ENCODE measurements around the gene CLNK. TPM values are rescaled to one million over a fixed set of nuclear protein-coding genes. Genes with fewer than 3 reads are reported as not detected.

The CLNK gene
- total and polyA plus RNA-seq, 5 donors from 2014 or later, result 0.67 to 4.5 (median 2.5) TPM

GRCh38 chr4:10664408-10664807 is 20.2 kb downstream of the CLNK start:
- no peak for ATAC-seq (ENCODE audit: low read depth in 2 of 2)
- Mint-ChIP-seq H3K4me1 (peaks cover 0 to 8% (median 0%) of the 10 kb centered on the region in 4 donors), H3K27me3 (no peaks in the 10 kb centered on the region), H3K27ac (peak overlapping the region in 1 of 3 donors; percentile 6), H3K36me3 (no peaks in the 10 kb centered on the region), H3K9me3 (no peaks in the 10 kb centered on the region), H3K4me3 (no peak overlapping the region)
- H3K4me1 ChIP-seq (ENCODE audit: control insufficient read depth, insufficient read depth, low read length, poor library complexity, severe bottlenecking), result no peaks in the 10 kb centered on the region
- H3K9me3 ChIP-seq (ENCODE audit: control insufficient read depth in 2 of 2, low read length in 2 of 2), result no peaks in the 10 kb centered on the region
- H3K36me3 ChIP-seq (ENCODE audit: control insufficient read depth, insufficient read depth, low read length), result no peaks in the 10 kb centered on the region
- DNase-seq, result no peak
- no peak overlapping the region for H3K27ac ChIP-seq (ENCODE audit: insufficient read depth, low read length, poor library complexity, severe bottlenecking)
- no peaks in the 10 kb centered on the region for H3K27me3 ChIP-seq (ENCODE audit: control insufficient read depth, insufficient read depth, low read length)
- H3K4me3 ChIP-seq (ENCODE audit: low read depth, low read length), result no peak overlapping the region

GRCh38 chr4:10662937-10663336 is 21.6 kb downstream of the CLNK start:
- DNase-seq, result no peak
- Mint-ChIP-seq H3K27me3 (no peaks in the 10 kb centered on the region), H3K36me3 (no peaks in the 10 kb centered on the region), H3K9me3 (no peaks in the 10 kb centered on the region), H3K27ac (no peak overlapping the region), H3K4me1 (peaks cover 0 to 14% (median 5%) of the 10 kb centered on the region in 4 donors), H3K4me3 (no peak overlapping the region)
- Histone ChIP-seq H3K9me3 (ENCODE audit: control insufficient read depth in 2 of 2, low read length in 2 of 2) (no peaks in the 10 kb centered on the region), H3K27ac (ENCODE audit: insufficient read depth, low read length, poor library complexity, severe bottlenecking) (no peak overlapping the region), H3K4me3 (ENCODE audit: low read depth, low read length) (no peak overlapping the region), H3K27me3 (ENCODE audit: control insufficient read depth, insufficient read depth, low read length) (no peaks in the 10 kb centered on the region), H3K36me3 (ENCODE audit: control insufficient read depth, insufficient read depth, low read length) (no peaks in the 10 kb centered on the region), H3K4me1 (ENCODE audit: control insufficient read depth, insufficient read depth, low read length, poor library complexity, severe bottlenecking) (peaks cover 3% of the 10 kb centered on the region)
- ATAC-seq (ENCODE audit: low read depth in 2 of 2), result no peak

GRCh38 chr4:10661047-10661446 is 23.5 kb downstream of the CLNK start:
- H3K36me3 Mint-ChIP-seq, result no peaks in the 10 kb centered on the region
- H3K4me1 Mint-ChIP-seq, result peaks cover 14 to 32% (median 18%) of the 10 kb centered on the region in 4 donors
- peaks cover 12% of the 10 kb centered on the region for H3K4me1 ChIP-seq (ENCODE audit: control insufficient read depth, insufficient read depth, low read length, poor library complexity, severe bottlenecking)
- H3K4me3 Mint-ChIP-seq, result no peak overlapping the region
- H3K27me3 ChIP-seq (ENCODE audit: control insufficient read depth, insufficient read depth, low read length), result no peaks in the 10 kb centered on the region
- no peaks in the 10 kb centered on the region for H3K9me3 ChIP-seq (ENCODE audit: control insufficient read depth in 2 of 2, low read length in 2 of 2)
- H3K9me3 Mint-ChIP-seq, result no peaks in the 10 kb centered on the region
- no peaks in the 10 kb centered on the region for H3K36me3 ChIP-seq (ENCODE audit: control insufficient read depth, insufficient read depth, low read length)
- H3K27ac Mint-ChIP-seq, result peak overlapping the region in 1 of 3 donors; percentile 48
- H3K4me3 ChIP-seq (ENCODE audit: low read depth, low read length), result no peak overlapping the region
- H3K27ac ChIP-seq (ENCODE audit: insufficient read depth, low read length, poor library complexity, severe bottlenecking), result no peak overlapping the region
- no peak for DNase-seq
- no peaks in the 10 kb centered on the region for H3K27me3 Mint-ChIP-seq
- no peak for ATAC-seq (ENCODE audit: low read depth in 2 of 2)

GRCh38 chr4:10659251-10659650 is 25.3 kb downstream of the CLNK start:
- peaks cover 24 to 40% (median 25%) of the 10 kb centered on the region in 4 donors for H3K4me1 Mint-ChIP-seq
- H3K36me3 Mint-ChIP-seq, result no peaks in the 10 kb centered on the region
- H3K27me3 Mint-ChIP-seq, result no peaks in the 10 kb centered on the region
- H3K4me3 Mint-ChIP-seq, result no peak overlapping the region
- peaks cover 12% of the 10 kb centered on the region for H3K4me1 ChIP-seq (ENCODE audit: control insufficient read depth, insufficient read depth, low read length, poor library complexity, severe bottlenecking)
- H3K36me3 ChIP-seq (ENCODE audit: control insufficient read depth, insufficient read depth, low read length), result no peaks in the 10 kb centered on the region
- H3K9me3 ChIP-seq (ENCODE audit: control insufficient read depth in 2 of 2, low read length in 2 of 2), result no peaks in the 10 kb centered on the region
- no peak overlapping the region for H3K4me3 ChIP-seq (ENCODE audit: low read depth, low read length)
- ATAC-seq (ENCODE audit: low read depth in 2 of 2), result no peak
- H3K27ac ChIP-seq (ENCODE audit: insufficient read depth, low read length, poor library complexity, severe bottlenecking), result no peak overlapping the region
- DNase-seq, result no peak
- H3K27ac Mint-ChIP-seq, result no peak overlapping the region
- H3K27me3 ChIP-seq (ENCODE audit: control insufficient read depth, insufficient read depth, low read length), result no peaks in the 10 kb centered on the region
- H3K9me3 Mint-ChIP-seq, result peaks cover 0 to 2% (median 0%) of the 10 kb centered on the region in 7 donors

GRCh38 chr4:10656988-10657387 is 27.6 kb downstream of the CLNK start:
- Histone ChIP-seq H3K36me3 (ENCODE audit: control insufficient read depth, insufficient read depth, low read length) (no peaks in the 10 kb centered on the region), H3K4me1 (ENCODE audit: control insufficient read depth, insufficient read depth, low read length, poor library complexity, severe bottlenecking) (peaks cover 12% of the 10 kb centered on the region), H3K27ac (ENCODE audit: insufficient read depth, low read length, poor library complexity, severe bottlenecking) (peak overlapping the region; percentile 60), H3K4me3 (ENCODE audit: low read depth, low read length) (peak overlapping the region; percentile 59), H3K9me3 (ENCODE audit: control insufficient read depth in 2 of 2, low read length in 2 of 2) (no peaks in the 10 kb centered on the region), H3K27me3 (ENCODE audit: control insufficient read depth, insufficient read depth, low read length) (no peaks in the 10 kb centered on the region)
- Mint-ChIP-seq H3K4me1 (peaks cover 24 to 48% (median 28%) of the 10 kb centered on the region in 4 donors), H3K9me3 (peaks cover 0 to 2% (median 0%) of the 10 kb centered on the region in 7 donors), H3K27me3 (no peaks in the 10 kb centered on the region), H3K4me3 (peak overlapping the region; percentile 73 to 86 (median 78)), H3K36me3 (no peaks in the 10 kb centered on the region), H3K27ac (peak overlapping the region; percentile 63 to 93 (median 86))
- ATAC-seq (ENCODE audit: low read depth in 2 of 2) (no peak), DNase-seq (no peak)

GRCh38 chr4:10656420-10656819 is 28.1 kb downstream of the CLNK start:
- no peaks in the 10 kb centered on the region for H3K9me3 ChIP-seq (ENCODE audit: control insufficient read depth in 2 of 2, low read length in 2 of 2)
- Mint-ChIP-seq H3K36me3 (no peaks in the 10 kb centered on the region), H3K27ac (peak overlapping the region; percentile 43 to 85 (median 63)), H3K9me3 (peaks cover 0 to 2% (median 0%) of the 10 kb centered on the region in 7 donors), H3K27me3 (no peaks in the 10 kb centered on the region), H3K4me1 (peaks cover 24 to 48% (median 28%) of the 10 kb centered on the region in 4 donors), H3K4me3 (peak overlapping the region; percentile 65 to 85 (median 74))
- H3K36me3 ChIP-seq (ENCODE audit: control insufficient read depth, insufficient read depth, low read length), result no peaks in the 10 kb centered on the region
- peaks cover 12% of the 10 kb centered on the region for H3K4me1 ChIP-seq (ENCODE audit: control insufficient read depth, insufficient read depth, low read length, poor library complexity, severe bottlenecking)
- ATAC-seq (ENCODE audit: low read depth in 2 of 2) (no peak), DNase-seq (no peak)
- H3K27ac ChIP-seq (ENCODE audit: insufficient read depth, low read length, poor library complexity, severe bottlenecking), result peak overlapping the region; percentile 60
- no peaks in the 10 kb centered on the region for H3K27me3 ChIP-seq (ENCODE audit: control insufficient read depth, insufficient read depth, low read length)
- H3K4me3 ChIP-seq (ENCODE audit: low read depth, low read length), result peak overlapping the region; percentile 59

- H3K4me1 ChIP-seq (ENCODE audit: control insufficient read depth, insufficient read depth, low read length, poor library complexity, severe bottlenecking), result peaks cover 12% of the 10 kb centered on the region
- Mint-ChIP-seq H3K4me3 (peak overlapping the region; percentile 68 to 85 (median 74)), H3K27me3 (no peaks in the 10 kb centered on the region), H3K36me3 (no peaks in the 10 kb centered on the region), H3K27ac (peak overlapping the region; percentile 43 to 85 (median 63)), H3K4me1 (peaks cover 24 to 48% (median 28%) of the 10 kb centered on the region in 4 donors), H3K9me3 (peaks cover 0 to 2% (median 0%) of the 10 kb centered on the region in 7 donors)
- DNase-seq (peak in 1 of 3 donors; percentile 50), ATAC-seq (ENCODE audit: low read depth in 2 of 2) (peak in 1 of 2 donors; percentile 47)
- no peaks in the 10 kb centered on the region for H3K36me3 ChIP-seq (ENCODE audit: control insufficient read depth, insufficient read depth, low read length)
- peak overlapping the region; percentile 31 for H3K27ac ChIP-seq (ENCODE audit: insufficient read depth, low read length, poor library complexity, severe bottlenecking)
- H3K4me3 ChIP-seq (ENCODE audit: low read depth, low read length), result peak overlapping the region; percentile 59
- no peaks in the 10 kb centered on the region for H3K27me3 ChIP-seq (ENCODE audit: control insufficient read depth, insufficient read depth, low read length)
- no peaks in the 10 kb centered on the region for H3K9me3 ChIP-seq (ENCODE audit: control insufficient read depth in 2 of 2, low read length in 2 of 2)
Observed at GRCh38 chr4:10655968-10656367, 28.6 kb downstream of the CLNK start.

- Histone ChIP-seq H3K4me3 (ENCODE audit: low read depth, low read length) (no peak overlapping the region), H3K27ac (ENCODE audit: insufficient read depth, low read length, poor library complexity, severe bottlenecking) (no peak overlapping the region), H3K36me3 (ENCODE audit: control insufficient read depth, insufficient read depth, low read length) (no peaks in the 10 kb centered on the region), H3K27me3 (ENCODE audit: control insufficient read depth, insufficient read depth, low read length) (no peaks in the 10 kb centered on the region), H3K9me3 (ENCODE audit: control insufficient read depth in 2 of 2, low read length in 2 of 2) (no peaks in the 10 kb centered on the region), H3K4me1 (ENCODE audit: control insufficient read depth, insufficient read depth, low read length, poor library complexity, severe bottlenecking) (no peaks in the 10 kb centered on the region)
- ATAC-seq (ENCODE audit: low read depth in 2 of 2), result no peak
- no peak for DNase-seq
- peaks cover 0 to 3% (median 0%) of the 10 kb centered on the region in 7 donors for H3K9me3 Mint-ChIP-seq
- H3K27ac Mint-ChIP-seq, result no peak overlapping the region
- no peak overlapping the region for H3K4me3 Mint-ChIP-seq
- H3K4me1 Mint-ChIP-seq, result peaks cover 0 to 9% (median 2%) of the 10 kb centered on the region in 4 donors
- H3K27me3 Mint-ChIP-seq, result no peaks in the 10 kb centered on the region
- H3K36me3 Mint-ChIP-seq, result no peaks in the 10 kb centered on the region
Observed at GRCh38 chr4:10648479-10648878, 36.1 kb downstream of the CLNK start.
